K562 treated with DMSO at 1 percent for 24 hours (cell line): ENCODE results near the gene ECEL1. TPM values are rescaled to one million over a fixed set of nuclear protein-coding genes. Genes with fewer than 3 reads are reported as not detected.

Experiments
- total RNA-seq: library from RNA; unstranded; fragments of 300-600 nt; gene quantifications from 2 replicates; pipeline ENCODE4 v1.2.3, GENCODE V29; 2022; ENCODE audit warnings: low read depth; ENCODE audit not compliant: insufficient read depth

The ECEL1 gene, protein sequence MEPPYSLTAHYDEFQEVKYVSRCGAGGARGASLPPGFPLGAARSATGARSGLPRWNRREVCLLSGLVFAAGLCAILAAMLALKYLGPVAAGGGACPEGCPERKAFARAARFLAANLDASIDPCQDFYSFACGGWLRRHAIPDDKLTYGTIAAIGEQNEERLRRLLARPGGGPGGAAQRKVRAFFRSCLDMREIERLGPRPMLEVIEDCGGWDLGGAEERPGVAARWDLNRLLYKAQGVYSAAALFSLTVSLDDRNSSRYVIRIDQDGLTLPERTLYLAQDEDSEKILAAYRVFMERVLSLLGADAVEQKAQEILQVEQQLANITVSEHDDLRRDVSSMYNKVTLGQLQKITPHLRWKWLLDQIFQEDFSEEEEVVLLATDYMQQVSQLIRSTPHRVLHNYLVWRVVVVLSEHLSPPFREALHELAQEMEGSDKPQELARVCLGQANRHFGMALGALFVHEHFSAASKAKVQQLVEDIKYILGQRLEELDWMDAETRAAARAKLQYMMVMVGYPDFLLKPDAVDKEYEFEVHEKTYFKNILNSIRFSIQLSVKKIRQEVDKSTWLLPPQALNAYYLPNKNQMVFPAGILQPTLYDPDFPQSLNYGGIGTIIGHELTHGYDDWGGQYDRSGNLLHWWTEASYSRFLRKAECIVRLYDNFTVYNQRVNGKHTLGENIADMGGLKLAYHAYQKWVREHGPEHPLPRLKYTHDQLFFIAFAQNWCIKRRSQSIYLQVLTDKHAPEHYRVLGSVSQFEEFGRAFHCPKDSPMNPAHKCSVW
- total RNA-seq: not detected in 2 replicates

DNA sequence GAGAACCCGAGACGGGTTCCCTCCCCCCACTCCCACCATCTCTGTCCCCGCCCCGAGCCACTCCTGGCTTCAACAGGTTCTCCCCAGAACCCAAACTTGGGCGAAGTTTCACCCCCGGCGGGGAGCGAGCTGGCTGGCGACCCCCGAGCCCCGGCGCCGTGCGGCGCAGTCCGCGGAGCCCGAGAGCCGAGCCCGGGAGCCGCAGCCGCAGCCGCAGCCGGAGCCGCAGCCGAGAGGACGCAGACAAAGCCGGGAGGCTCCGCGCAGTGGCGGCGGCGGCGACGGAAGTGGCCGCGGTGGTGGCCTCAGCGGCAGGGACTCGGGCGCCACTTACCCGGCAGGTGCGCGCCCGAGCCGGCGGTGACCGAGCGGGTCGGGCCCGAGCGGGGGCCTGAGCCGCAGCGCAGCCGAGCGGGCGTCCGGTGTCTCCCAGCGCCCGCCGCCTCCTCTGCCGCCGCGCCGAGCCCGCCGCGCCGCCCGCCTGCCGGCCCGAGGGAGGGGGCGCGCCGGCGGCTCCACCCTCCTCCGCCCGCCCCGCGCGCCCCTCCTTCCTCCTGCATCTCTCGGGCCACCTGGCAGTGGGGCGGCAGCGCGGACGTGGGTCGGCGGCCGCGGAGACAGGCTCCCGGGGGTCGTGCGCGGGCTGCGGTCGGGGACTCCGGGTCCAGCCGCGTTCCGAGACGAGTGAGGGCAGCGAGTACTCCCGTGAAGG, at the start of gene ECEL1:
Gene ECEL1, minus strand, starts transcription at position 450 of the 712 bp plus-strand sequence. CDS start 1,181 bp downstream, outside the sequence.

DNA sequence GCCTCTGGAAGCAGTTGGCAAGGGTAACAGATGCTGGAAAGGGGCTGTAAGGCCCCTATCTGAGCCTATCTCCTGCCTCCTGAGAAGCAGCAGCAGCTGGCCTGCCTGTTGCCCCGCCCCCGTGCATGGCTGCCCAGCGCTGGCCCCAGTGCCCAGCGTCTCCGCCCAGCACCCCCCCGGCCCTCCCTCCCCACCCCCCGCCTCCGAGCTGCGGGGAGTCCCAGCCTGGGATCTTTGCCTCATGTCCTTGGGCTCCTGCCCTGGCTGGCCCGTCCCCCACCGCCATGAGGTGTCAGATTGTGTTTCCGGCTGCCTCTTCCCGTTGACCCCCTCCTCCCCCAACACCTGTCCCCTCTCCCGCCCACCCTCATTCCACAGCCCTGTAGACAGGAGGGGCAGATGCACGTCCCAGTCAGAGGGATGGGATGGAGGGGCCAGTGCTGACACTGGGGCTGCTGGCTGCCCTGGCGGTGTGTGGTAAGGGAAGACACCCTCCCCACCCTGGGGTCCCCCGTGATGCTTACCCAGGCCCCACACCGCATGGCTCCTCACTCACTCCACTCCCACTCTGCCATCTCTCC, 38.2 kb upstream of the ECEL1 start, which contains the start of gene CHRND:
Gene CHRND, plus strand, starts transcription at position 370 of the 581 bp plus-strand sequence. Its CDS starts 56 bp downstream, at position 426.

DNA sequence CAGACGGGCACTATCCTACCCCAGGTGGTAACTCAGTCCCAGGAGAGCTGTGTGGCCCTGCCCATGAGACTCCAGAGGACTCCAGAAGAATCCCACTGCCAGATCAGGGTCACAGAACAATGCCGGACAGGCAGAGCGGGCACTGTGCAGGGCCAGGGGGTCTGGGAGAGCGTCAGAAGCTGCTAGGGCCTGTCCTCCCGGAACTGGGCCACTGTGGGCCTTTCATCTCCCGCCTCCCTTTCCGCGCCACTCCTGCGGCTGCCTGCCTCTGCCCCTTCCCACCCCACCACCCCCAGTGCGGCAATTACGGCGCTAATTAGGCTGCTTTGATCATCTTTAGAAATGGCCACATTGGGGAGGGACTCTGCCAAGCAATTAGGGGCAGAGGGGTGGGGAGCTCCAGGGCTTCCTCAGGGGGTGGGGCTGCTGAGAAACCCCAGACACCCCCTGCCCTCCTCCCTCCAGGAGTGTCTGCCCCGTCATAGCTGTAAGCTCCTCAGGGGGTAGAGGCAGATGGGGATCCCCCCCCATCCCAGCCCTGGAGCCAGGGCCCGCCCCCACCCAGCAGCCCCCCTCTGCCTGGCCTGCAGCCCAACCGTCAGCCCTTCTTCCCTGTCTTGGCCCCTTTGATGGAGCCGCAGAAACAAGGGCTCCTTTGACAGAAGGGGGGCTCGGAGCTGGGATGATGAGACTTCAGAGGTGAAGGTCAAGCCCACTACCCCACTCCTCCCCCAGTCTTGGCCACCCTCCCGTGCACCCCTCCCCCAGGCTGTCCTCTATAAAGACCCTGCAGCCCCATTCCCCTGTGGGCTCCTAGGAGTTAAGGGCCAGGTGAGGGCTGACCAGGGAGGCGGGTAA, 32.2 kb upstream of the ECEL1 start, which contains the start of gene PRSS56:
Gene PRSS56, plus strand, starts transcription at position 808 of the 858 bp plus-strand sequence. CDS start 211 bp downstream, outside the sequence.

DNA sequence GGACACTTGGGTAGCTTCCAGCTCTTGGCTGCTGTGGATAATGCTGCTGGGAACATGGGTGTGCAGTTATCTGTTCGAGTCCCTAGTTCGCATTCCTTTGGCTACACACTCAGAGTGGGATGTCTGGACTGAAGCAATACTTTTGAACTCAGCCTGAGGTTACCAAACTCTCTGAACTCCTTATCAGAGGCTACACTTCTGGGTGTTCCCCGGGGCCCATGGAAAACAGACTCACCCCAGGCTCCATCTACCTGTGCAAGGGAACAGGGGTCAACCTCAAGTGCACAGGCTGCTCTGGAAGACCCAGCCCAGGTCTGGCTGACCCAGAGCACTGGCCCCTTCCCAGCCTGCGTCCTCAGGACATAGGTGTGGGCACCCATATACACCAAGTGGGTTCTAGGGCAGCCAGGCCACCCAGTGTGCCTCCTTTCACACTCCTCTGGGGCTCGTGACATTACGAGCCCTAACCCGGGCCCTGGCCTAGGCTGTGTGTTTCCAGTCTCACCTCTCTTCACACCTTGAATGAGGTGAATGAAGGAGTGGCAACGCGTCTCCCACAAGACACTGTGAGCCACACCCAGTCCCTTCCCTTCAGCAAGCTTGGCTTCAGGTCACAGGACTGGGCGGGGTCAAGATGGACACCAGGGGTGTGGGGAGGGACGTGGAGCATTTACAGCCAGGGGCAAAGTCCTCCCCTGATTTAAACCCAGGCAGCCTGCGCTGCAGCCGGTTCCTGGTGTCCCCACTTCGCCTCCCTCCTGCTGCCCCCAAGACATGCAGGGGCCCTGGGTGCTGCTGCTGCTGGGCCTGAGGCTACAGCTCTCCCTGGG, 32.0 kb downstream of the ECEL1 start, which contains the start of gene ALPI:
Gene ALPI, plus strand, starts transcription at position 728 of the 830 bp plus-strand sequence. Its CDS starts 47 bp downstream, at position 775.

Other genes with a start within 250 kb of the ECEL1 start
- not detected in 2 replicates for gene ALPP, start 109.1 kb downstream of the ECEL1 start, total RNA-seq
- 0.70 TPM in 1 of 2 replicates, not detected in the other for gene ALPG, start 81.0 kb downstream of the ECEL1 start, total RNA-seq
- gene ALPI, start 31.7 kb downstream of the ECEL1 start, total RNA-seq: not detected in 2 replicates
- not detected in 2 replicates for gene PRSS56, start 32.6 kb upstream of the ECEL1 start, total RNA-seq
- not detected in 2 replicates for gene CHRND, start 38.3 kb upstream of the ECEL1 start, total RNA-seq
- gene CHRNG, start 51.9 kb upstream of the ECEL1 start, total RNA-seq: not detected in 2 replicates
- gene TIGD1, start 62.7 kb upstream of the ECEL1 start, total RNA-seq: 1.5 and 2.9 TPM in 2 replicates
- gene EIF4E2, start 62.9 kb upstream of the ECEL1 start, total RNA-seq: 54.3 and 60.6 TPM in 2 replicates
- gene EFHD1, start 145.8 kb upstream of the ECEL1 start, total RNA-seq: 29.9 and 31.4 TPM in 2 replicates
- gene GIGYF2, start 209.5 kb upstream of the ECEL1 start, total RNA-seq: 21.4 and 25.8 TPM in 2 replicates